GM19455 (cell line): ENCODE data around the gene KIF16B.
A peak's percentile ranks its signal among the peaks of the same experiment; 100 is the strongest.

Experiments used
- ATAC-seq: cut with Tn5 transposase; IDR thresholded peaks from one replicate; pipeline ENCODE4 v1.9.1; 2021; ENCODE audit not compliant: unreplicated experiment

KIF16B gene

DNA sequence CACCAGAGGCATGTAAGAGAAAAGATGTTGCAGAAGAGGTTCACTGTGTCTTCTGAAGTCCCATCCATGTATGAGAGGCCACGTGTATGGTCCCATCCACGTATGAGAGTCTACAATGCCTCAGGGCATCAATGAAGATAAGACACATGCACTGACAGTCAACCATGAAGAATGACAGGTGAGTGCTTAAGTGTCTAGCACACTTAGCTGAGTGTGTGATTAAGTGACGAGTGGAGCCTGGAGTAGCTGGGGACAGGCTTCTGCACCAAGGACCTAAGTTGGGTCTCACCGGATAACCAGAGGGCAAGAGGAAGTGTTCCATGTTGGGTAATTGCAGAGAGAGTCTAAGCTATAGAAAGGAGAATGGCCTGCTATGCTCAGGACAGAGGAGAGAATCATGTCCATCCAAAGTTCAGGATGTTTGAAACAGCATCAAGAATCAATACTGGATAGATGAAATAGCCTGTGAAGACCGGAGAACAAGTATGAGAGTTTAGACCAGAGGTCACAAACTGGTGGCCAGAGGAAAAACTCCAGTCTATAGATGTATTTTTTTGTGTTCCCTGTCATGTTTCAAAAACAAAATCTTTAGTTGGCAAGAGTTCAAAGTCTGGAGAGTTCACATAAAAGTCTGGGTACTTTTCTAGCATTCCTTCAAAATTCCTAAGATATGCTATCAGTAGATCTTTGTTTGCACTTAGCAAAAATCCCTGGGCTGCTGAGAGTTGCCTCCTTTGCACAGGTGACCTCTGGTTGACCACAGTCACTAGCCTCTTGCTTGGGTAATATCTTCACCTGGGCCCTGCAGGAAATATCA, 165.8 kb downstream of the KIF16B start:
- ATAC-seq, result no peak

DNA sequence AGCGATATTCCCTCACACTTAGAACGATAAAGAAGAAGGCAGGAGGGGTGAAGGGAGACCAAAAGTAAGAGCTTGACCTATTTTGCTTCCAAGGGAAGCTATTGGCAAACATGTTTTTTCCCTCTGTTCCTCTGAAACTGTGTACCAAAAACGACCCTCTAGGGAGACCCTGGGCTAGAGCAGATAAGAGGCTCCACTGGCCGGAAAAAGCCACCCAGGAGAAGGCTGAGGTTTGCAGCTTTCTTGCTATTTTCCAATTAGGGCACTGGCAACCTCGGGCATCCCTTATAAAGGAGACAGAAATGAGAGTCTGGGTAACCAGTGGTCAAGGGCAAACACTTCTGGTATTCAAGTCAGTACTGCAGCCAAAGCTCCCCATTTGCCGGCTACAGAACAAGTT, 168.0 kb downstream of the KIF16B start:
- no peak for ATAC-seq

DNA sequence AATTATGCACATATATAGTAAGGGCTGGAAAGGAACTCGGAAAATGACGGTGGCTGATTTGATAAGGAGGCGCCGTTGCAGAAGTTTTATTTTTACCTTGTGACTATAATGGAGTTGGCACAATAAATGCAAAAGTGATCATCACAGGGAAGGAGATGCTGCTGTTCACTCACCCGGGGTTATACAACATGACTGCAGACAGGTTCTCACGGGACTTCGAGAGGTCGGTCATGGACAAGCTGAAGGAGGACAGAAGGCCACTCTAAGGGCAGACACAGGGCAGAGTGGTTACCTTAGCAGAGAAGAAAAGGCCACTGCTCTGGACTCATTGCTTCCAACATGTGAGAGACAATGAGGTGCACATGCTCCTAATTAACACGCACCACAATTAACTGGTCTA, 168.6 kb downstream of the KIF16B start:
- no peak for ATAC-seq

DNA sequence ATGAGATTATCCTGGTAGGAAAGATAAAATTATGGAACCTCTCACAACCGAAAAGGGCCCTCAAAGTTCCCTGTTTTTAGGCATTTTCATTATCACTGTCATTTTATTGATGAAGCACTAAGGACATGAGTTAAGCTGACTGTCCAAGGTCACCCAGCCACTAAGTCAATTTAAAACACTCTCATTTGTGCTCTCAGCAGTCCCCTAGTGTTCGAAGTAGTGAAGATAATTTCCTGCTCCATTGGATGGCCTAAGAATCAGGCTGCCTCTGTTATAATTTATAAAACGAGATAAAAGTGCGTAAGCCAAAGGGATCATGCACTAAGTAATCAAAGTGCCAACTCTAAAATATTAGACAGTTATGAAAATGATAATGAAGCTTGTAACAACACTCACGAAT, 169.1 kb downstream of the KIF16B start:
- no peak for ATAC-seq

DNA sequence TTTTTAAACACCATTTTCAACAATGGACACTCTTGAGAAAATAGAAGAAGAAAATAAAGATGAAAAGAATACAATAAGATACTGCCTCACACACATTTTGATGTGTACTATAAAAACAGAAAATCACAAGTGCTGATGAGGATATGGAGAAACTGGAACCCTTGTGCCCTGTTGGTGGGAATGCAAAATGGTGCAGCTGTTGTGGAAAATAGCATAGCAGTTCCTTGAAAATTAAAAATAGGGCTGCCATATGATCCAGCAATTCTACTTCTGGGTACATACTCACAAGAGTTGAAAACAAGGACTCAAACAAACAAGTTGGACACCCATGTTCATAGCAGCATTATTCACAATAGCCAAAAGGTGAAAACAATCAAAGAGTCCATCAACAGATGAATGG, 173.0 kb downstream of the KIF16B start:
- no peak for ATAC-seq

DNA sequence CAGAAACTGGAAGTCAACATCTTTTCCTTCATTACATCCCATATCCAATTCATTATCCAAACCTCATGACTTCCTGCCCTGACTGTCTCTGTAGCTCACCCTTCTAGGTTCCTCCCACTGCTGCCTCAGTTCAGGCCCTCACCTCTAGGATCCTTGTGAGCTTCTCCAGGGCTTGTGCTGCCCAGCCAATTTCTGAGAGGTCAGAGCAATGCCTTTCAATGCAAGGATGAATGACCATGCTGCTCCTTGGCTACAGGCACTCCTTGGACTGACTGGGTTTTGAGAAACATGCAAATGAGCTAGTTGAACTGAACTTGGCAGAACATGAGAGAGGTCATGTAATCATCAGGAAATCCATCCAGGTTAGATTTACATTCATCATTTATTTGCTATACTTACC, 173.4 kb downstream of the KIF16B start:
- ATAC-seq, result no peak

DNA sequence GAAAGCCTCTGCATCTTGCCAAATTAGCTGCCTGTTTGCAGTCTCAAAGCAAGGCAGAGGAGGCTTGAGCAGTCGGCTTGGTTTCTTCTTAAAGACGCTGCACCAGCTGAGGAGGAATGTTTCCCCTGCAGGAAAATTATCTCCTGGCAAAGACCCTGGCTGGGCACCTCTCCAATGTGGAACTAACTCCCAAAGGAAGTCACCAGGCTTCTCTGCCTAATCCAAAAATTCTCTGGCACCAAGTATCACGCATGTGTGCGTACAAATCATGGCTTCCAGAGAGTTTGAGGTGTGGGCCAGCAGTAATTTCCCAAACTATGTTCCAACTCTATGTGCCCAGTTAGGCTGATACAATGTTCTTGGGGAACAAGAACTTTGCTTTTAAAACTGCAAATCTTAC, 176.2 kb downstream of the KIF16B start:
- no peak for ATAC-seq

DNA sequence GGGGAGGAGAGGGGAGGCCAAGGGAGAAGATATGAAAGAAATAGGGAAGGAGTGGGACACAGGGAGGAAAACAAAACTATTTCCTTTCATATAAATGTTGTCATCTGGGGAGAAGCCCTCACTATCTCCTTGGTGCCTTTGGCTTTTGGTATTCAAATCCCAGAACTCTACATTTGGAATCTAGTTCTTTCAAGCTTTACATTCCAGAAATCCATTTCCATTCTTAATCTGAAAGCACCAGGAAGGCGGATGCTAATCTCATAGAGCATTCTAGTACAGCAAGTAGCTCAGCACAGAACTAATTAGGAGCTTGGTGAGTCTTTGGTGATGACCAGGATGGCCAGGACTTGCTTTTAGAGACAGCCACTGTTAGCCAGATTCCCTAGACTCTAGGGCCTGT, 177.9 kb downstream of the KIF16B start:
- ATAC-seq, result no peak

DNA sequence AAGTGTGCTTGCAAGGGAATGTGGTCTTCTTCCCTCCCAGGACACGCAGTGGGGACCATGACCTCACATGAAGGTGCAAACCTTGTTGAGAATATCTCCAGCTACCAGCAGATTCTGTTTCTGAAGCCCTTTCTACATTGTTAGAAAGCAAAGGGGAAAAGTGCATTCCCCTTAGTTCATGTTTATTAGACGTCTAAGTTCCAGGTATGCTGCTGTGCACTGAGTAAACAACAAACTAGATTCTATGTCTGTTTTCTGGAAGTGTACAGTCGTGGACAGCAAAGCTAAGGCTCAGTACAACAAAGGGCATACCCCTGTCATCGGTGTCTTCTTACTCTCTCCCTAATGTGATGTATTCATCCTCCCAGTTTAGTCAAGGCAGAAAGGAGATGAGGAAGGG, 178.5 kb downstream of the KIF16B start:
- no peak for ATAC-seq

DNA sequence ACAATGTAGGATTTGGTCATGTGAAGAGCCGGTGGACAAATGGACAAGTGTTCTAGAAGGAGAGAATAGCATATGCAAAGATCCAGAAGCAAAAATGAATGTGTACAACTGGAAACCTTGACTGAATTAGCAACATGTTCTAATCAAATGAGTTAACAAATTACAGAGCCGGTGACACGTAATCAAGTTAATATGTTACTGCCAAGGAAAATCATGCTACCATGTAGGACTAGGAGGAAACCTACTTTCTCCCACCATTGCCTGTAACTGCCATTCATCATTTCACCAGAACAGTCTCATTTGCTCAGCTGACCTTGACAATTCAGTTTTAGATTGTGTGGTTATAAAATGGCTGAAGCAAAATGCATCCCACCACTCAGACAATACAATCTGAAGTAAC, 179.4 kb downstream of the KIF16B start:
- no peak for ATAC-seq

DNA sequence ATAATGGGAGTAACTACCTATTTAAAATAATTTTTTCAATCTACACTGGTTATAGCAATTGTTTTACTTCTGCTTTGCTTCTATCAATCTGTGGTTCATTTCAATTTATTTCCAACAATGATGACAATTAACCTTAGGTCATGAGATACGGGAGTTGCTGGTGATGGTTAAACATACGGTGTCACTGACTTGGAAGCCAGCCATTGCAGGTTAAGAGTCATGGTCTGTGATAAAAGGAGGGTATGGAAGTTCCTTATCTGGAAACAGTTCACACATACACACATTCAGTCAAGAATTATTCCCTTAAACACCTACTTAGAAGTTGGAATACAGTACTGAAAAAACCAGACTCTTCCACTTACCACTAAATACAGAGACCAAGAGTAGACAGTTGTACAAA, 180.0 kb downstream of the KIF16B start:
- no peak for ATAC-seq

DNA sequence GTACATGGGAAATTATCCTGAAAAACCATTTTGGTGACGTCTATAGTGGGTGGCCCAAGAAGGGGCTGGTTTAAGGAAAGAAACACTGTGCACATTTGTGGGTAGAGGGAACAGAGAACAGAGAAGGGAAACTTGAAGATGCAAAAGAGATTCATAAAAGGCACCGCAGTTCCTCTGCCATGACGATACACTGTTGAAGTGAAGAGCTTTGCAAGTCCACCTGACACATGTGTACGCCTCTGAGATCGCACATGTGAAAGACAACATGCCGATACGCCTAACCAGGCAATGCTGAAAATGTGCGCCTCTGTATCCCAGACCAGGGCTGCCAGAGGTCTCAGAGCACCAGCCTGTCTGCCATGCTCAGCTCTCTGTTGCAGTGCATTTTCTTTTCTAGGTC, 180.9 kb downstream of the KIF16B start:
- ATAC-seq, result peak; percentile 89

DNA sequence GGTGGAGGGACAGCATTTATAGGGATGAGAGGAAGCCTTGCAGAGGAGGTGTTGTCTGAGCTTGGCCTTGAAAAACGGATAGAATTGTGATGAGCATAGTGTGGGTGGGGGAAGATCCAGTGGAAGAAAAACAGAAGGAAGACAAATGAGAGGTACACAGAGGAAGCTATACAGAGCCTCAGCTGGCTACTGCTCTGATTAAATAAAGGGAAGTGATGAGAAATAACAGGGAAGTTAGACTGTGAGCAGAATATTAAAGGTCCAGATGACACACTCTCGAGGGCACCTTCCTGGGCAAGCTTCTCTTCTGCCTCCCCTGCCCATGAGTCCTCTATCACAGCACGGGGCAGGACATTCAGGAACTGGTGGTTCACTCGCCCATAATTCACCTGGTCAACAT, 182.3 kb downstream of the KIF16B start:
- no peak for ATAC-seq

DNA sequence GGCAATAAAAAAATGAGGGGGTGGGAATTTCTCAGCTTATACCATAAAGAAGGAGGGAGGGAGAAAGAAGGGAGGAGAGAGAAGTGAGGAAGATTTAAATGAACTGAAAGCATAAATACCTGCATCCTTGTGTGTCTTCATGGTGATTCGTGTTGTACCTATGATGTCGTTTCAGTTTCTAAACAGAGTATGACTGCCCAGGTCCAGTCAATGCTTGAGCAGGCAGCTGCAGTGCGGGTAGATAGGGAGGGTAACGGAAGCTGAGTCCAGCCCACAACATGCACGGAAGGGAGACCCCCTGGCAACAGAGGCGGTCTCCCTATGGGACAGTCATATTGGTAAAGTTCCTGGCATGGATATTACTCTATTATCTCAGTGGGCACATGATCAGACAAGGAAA, 184.5 kb downstream of the KIF16B start:
- ATAC-seq, result no peak

DNA sequence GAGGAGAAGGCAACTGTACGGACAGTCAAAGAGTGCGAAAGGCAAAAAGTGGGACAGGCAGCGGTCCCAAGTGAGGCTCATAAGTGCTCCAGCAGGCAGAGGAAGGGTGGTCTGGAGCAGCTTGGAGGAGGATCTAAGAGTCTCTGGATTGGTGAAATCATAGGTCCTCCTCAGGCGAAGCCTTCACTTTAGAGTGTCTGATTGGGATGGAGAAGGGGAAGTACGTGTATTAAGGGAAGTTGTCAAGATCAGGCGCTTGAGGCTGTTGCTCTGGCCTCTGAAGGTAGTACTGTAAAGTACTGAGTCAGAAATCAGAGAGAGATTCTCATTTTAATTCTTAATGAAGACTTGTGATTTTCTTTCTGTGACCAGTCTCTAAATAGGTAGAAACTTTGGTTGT, 185.6 kb downstream of the KIF16B start:
- no peak for ATAC-seq

DNA sequence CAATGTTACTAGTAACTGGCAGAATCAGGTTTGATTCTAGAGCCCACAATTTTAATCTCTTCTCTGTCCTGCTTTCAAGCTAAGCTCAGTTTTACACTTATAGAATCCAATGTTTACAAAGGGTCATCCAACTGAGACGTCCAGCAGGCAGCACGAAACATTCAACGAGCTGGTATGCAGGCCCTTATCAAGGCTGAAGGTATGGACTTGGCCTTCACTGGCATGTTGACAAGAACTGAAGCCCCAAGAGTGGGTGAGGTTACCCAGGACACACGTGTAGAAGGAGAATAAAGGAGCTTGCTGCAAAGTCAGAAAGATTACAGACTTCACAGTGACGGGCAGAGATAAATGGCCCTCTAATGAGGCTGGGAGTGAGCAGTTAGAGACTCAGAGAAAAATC, 187.4 kb downstream of the KIF16B start:
- no peak for ATAC-seq

DNA sequence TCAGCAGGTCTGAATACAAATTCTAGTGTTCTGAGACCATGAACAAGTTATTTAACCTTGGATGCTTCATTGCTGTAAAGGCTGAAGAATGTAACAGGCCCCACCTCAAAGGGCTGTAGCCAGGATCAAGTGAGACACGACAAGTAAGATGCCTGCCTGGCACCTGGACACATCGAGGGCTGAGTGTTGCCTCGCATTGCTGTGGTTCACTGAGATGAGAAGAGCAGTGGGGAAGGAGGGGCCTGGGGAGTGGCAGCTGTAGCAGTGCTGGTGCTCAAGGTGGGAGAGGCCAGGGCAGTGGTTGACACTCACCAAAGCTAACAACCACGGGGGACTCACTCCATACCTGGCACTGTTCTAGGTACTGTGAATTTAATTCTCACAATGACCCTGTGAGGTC, 187.8 kb downstream of the KIF16B start:
- no peak for ATAC-seq

DNA sequence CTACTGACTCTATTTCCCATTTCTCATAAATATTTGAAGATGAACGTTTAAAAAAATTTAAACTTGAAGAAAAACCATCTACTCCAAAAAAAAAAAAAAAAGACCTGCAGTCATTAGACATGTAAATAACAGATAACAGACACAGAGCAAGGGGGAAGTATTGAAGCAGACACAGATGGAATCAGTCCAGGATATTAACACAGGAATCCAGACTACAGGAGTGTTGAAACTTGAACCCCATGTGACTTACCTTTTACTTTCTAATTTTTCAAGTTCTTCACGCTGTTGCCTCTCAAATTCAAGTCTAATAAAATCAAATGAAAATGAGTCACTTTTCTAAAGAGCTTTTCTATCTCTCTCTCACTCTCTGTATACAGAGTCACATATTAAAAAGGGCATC, 191.8 kb downstream of the KIF16B start:
- ATAC-seq, result no peak

DNA sequence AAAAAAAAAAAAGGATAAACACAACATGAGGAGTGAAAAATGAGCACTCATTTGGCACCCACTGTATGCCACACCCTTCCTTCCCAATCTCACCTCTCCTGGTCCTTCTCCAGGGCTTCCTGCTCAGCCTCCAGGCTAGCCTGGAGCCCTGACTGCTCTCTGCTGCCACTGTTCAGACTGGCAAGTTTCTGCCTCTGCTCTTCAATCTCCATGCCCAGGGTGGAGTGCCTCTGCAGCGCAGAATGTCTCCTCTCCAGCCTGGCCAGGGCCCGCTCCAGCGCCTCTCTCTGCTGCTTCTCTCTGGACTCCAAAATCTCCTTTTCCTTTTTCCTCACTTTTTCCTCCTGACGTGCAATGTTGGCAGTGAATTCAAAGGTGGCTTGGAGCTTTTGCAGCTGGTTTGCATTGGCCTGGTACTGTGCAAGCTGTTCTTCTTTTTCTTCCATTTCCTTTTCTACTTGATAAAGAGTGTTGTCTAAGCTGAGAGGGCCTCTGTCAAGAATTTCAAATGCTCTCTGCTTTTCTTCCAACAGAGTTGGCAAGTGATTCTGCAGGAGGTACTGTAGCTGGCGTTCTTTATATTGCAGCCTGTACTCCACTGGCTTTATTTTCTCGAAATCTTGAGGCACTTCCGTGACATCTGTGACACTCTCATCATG, 194.4 kb downstream of the KIF16B start:
- no peak for ATAC-seq

DNA sequence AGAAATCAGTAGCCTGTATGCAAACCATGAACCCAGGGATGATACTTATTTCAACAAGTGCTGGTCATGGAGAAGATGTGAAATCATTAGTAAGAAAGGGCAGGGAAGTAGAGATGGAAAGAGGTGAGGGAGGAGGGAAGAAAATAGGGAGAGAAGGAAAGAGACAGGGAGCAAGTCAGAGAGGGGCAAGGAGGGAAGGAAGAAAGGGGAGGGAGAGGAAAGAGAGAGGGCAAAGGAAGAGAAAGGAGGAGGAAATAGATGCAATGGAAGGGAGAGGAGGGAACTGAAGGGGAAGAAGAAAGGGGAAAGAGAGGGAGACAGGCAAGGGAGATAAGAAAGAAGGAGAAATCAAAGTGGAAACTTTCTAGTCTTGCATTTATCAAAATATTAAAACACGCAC, 195.1 kb downstream of the KIF16B start:
- ATAC-seq, result no peak

DNA sequence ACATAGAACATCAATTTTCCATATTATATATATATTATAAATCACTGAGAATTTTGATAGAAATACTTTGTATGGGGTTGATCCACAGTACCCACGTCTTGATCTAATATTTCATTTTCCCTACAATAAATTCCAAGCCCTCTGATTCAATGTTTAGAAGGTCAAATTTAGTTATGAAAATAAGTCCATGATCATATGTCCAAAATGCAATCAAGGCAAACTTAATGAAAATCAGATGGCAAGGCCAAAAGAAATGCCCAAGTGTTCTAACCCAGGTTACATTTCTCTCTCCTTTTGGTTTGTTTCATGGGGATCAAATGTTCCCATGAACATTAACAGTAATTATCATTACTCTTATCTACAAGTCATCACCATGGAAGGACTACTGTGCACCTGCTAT, 203.8 kb downstream of the KIF16B start:
- no peak for ATAC-seq

DNA sequence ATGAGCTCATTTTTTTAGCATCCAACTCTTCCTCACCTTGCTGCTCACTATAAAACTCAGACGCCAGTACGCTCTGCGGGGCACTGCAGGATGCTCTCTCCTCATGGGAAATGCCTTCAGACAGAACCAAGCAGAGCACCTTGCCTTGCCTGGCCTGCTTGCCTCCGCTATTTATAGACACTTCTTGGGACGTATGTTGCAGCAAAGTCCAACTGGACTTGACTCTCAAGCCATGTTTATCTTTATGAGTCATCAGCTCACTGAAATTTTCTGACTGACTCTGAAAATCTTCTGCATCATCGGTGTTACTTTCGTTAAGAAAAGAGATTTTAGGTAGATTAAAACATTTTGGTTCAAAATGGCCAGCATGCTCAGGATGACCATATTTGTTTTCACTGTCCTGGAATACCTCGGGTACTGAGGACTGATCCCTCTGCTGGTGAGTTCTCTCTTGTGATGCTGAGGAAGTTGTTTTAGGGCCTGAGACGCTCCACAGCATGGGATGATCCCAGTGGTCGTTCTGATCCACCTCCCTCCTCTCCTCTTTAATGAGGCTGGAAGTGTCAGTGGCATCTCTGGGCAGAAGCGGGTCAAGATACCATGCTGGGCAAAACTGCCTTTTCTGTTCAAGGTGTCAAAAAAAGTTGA, 204.5 kb downstream of the KIF16B start:
- ATAC-seq, result no peak
